ENCODE data around the gene BLNK. TPM values are rescaled to one million over a fixed set of nuclear protein-coding genes. Genes with fewer than 3 reads are reported as not detected.

BLNK gene
- total RNA-seq, 1 donor from 2014 or later: not detected

- H3K9ac ChIP-seq (ENCODE audit: low read length): no peak overlapping the region
- no peaks in the 10 kb centered on the region for H3K79me2 ChIP-seq (ENCODE audit: insufficient read depth, low read length)
- H3K36me3 ChIP-seq (ENCODE audit: insufficient read depth, low read length): no peaks in the 10 kb centered on the region
- no peak overlapping the region for H2AFZ ChIP-seq (ENCODE audit: low read depth, low read length)
- H3K4me3 ChIP-seq (ENCODE audit: insufficient read depth, low read depth, low read length): no peak overlapping the region
- no peaks in the 10 kb centered on the region for H4K20me1 ChIP-seq (ENCODE audit: insufficient read depth, low read length)
- H3K27ac ChIP-seq (ENCODE audit: low read depth, low read length): no peak overlapping the region
- TF ChIP-seq EZH2 (IDR thresholded peaks at IDR 0.05; ENCODE audit: insufficient read depth, low read length): no peak
- no peaks in the 10 kb centered on the region for H3K36me3 Mint-ChIP-seq (ENCODE audit: low read depth, unreplicated experiment)
- H3K27me3 Mint-ChIP-seq (ENCODE audit: low read depth, unreplicated experiment): peaks cover 19% of the 10 kb centered on the region
- no peak overlapping the region for H3K4me2 ChIP-seq (ENCODE audit: low read length)
- H3K27me3 ChIP-seq (ENCODE audit: insufficient read depth, low read length): peaks cover 2% of the 10 kb centered on the region
- no peak overlapping the region for H3K27ac Mint-ChIP-seq (ENCODE audit: unreplicated experiment)
- H3K4me1 ChIP-seq (ENCODE audit: insufficient read depth, low read length): no peaks in the 10 kb centered on the region
- no peak overlapping the region for H3K4me3 Mint-ChIP-seq (ENCODE audit: unreplicated experiment)
- DNase-seq (ENCODE audit: low read depth) (no peak), FAIRE-seq (no peak)
- H3K9me3 ChIP-seq (ENCODE audit: insufficient read depth, low read depth, low read length): no peaks in the 10 kb centered on the region
- H3K9me3 Mint-ChIP-seq (ENCODE audit: unreplicated experiment): no peaks in the 10 kb centered on the region
- H3K4me1 Mint-ChIP-seq (ENCODE audit: low read depth, unreplicated experiment): no peaks in the 10 kb centered on the region
These were observed 35.3 kb downstream of the BLNK start for GRCh38 chr10:96236090-96236478.

- no peaks in the 10 kb centered on the region for H3K4me1 ChIP-seq (ENCODE audit: insufficient read depth, low read length)
- H4K20me1 ChIP-seq (ENCODE audit: insufficient read depth, low read length): no peaks in the 10 kb centered on the region
- TF ChIP-seq EZH2 (IDR thresholded peaks at IDR 0.05; ENCODE audit: insufficient read depth, low read length): no peak
- TF ChIP-seq CTCF (IDR thresholded peaks at IDR 0.05; ENCODE audit: insufficient read depth, low read depth, low read length): no peak
- H3K36me3 ChIP-seq (ENCODE audit: insufficient read depth, low read length): no peaks in the 10 kb centered on the region
- peaks cover 2% of the 10 kb centered on the region for H3K27me3 ChIP-seq (ENCODE audit: insufficient read depth, low read length)
- DNase-seq (ENCODE audit: low read depth) (no peak), FAIRE-seq (no peak)
- H2AFZ ChIP-seq (ENCODE audit: low read depth, low read length): no peak overlapping the region
- H3K4me2 ChIP-seq (ENCODE audit: low read length): no peak overlapping the region
- Mint-ChIP-seq H3K27ac (ENCODE audit: unreplicated experiment) (no peak overlapping the region), H3K4me1 (ENCODE audit: low read depth, unreplicated experiment) (no peaks in the 10 kb centered on the region), H3K4me3 (ENCODE audit: unreplicated experiment) (no peak overlapping the region), H3K9me3 (ENCODE audit: unreplicated experiment) (no peaks in the 10 kb centered on the region), H3K27me3 (ENCODE audit: low read depth, unreplicated experiment) (peaks cover 23% of the 10 kb centered on the region), H3K36me3 (ENCODE audit: low read depth, unreplicated experiment) (no peaks in the 10 kb centered on the region)
- H3K79me2 ChIP-seq (ENCODE audit: insufficient read depth, low read length): no peaks in the 10 kb centered on the region
- H3K4me3 ChIP-seq (ENCODE audit: insufficient read depth, low read depth, low read length): no peak overlapping the region
- no peak overlapping the region for H3K9ac ChIP-seq (ENCODE audit: low read length)
- H3K9me3 ChIP-seq (ENCODE audit: insufficient read depth, low read depth, low read length): no peaks in the 10 kb centered on the region
- no peak overlapping the region for H3K27ac ChIP-seq (ENCODE audit: low read depth, low read length)
These were observed 35.9 kb downstream of the BLNK start for GRCh38 chr10:96235326-96236089.

DNA sequence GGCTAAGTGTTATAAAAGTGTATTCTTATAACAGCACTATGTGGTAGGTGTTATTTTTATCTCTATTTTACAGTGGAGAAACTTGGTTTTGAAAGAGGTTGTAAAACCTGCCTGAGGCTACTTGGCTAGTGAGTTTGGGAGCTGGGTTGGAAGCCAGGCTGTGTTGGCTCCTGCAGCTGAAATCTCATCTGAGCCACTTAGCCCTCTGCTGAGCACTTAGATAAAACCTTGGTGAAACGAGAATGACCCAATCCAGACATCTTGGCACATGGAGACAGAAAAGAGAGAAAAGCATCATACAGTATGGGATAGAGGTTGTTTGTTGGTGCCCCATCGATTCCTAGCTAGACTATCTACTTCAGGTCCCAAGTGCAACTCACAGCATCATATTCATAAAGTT is 37.4 kb downstream of the BLNK start:
- Histone ChIP-seq H2AFZ (ENCODE audit: low read depth, low read length) (no peak overlapping the region), H3K4me1 (ENCODE audit: insufficient read depth, low read length) (no peaks in the 10 kb centered on the region), H3K4me3 (ENCODE audit: insufficient read depth, low read depth, low read length) (no peak overlapping the region), H3K36me3 (ENCODE audit: insufficient read depth, low read length) (no peaks in the 10 kb centered on the region), H3K9ac (ENCODE audit: low read length) (no peak overlapping the region), H3K27ac (ENCODE audit: low read depth, low read length) (no peak overlapping the region), H4K20me1 (ENCODE audit: insufficient read depth, low read length) (no peaks in the 10 kb centered on the region), H3K9me3 (ENCODE audit: insufficient read depth, low read depth, low read length) (no peaks in the 10 kb centered on the region), H3K4me2 (ENCODE audit: low read length) (no peak overlapping the region), H3K27me3 (ENCODE audit: insufficient read depth, low read length) (peaks cover 2% of the 10 kb centered on the region), H3K79me2 (ENCODE audit: insufficient read depth, low read length) (no peaks in the 10 kb centered on the region)
- Mint-ChIP-seq H3K9me3 (ENCODE audit: unreplicated experiment) (no peaks in the 10 kb centered on the region), H3K27me3 (ENCODE audit: low read depth, unreplicated experiment) (peaks cover 23% of the 10 kb centered on the region), H3K4me1 (ENCODE audit: low read depth, unreplicated experiment) (no peaks in the 10 kb centered on the region), H3K27ac (ENCODE audit: unreplicated experiment) (no peak overlapping the region), H3K36me3 (ENCODE audit: low read depth, unreplicated experiment) (no peaks in the 10 kb centered on the region), H3K4me3 (ENCODE audit: unreplicated experiment) (no peak overlapping the region)
- FAIRE-seq: no peak
- TF ChIP-seq EZH2 (IDR thresholded peaks at IDR 0.05; ENCODE audit: insufficient read depth, low read length) (no peak), CTCF (IDR thresholded peaks at IDR 0.05; ENCODE audit: insufficient read depth, low read depth, low read length) (no peak)
- no peak for DNase-seq (ENCODE audit: low read depth)

All from astrocyte (in vitro differentiated cells and primary cell).